GM12873 (cell line): ENCODE results near the gene ARPP21.

Experiments used
- TF ChIP-seq, protein P1 (sequence below): IDR thresholded peaks from 2 replicates; pipeline ENCODE4 v1.5.1; 2012; ENCODE audit warnings: low read depth, mild to moderate bottlenecking, moderate library complexity, low read length, control low read depth; ENCODE audit not compliant: insufficient read depth; ENCODE audit errors: missing control alignments

The ARPP21 gene

DNA sequence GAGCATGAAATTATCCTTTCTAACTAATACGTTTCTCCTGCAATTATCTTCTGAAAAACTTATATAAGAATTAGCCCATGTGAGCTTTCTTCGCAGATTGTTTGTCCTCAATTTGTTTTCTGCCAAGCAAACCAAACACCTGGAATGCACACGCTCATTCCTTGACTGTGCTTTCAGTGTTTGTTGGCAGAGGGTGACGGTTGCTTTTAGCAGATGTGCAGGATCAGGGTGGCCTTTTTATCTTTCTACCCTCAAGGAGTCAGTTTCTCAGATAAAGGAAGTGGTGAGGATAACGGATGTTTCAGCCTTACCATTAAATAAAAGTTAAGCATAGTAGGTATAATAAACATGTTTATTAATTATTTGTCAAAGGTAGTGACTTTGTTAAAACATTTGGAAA, 15.2 kb downstream of the ARPP21 start:
- TF ChIP-seq, protein P1, sequence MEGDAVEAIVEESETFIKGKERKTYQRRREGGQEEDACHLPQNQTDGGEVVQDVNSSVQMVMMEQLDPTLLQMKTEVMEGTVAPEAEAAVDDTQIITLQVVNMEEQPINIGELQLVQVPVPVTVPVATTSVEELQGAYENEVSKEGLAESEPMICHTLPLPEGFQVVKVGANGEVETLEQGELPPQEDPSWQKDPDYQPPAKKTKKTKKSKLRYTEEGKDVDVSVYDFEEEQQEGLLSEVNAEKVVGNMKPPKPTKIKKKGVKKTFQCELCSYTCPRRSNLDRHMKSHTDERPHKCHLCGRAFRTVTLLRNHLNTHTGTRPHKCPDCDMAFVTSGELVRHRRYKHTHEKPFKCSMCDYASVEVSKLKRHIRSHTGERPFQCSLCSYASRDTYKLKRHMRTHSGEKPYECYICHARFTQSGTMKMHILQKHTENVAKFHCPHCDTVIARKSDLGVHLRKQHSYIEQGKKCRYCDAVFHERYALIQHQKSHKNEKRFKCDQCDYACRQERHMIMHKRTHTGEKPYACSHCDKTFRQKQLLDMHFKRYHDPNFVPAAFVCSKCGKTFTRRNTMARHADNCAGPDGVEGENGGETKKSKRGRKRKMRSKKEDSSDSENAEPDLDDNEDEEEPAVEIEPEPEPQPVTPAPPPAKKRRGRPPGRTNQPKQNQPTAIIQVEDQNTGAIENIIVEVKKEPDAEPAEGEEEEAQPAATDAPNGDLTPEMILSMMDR = no peak

DNA sequence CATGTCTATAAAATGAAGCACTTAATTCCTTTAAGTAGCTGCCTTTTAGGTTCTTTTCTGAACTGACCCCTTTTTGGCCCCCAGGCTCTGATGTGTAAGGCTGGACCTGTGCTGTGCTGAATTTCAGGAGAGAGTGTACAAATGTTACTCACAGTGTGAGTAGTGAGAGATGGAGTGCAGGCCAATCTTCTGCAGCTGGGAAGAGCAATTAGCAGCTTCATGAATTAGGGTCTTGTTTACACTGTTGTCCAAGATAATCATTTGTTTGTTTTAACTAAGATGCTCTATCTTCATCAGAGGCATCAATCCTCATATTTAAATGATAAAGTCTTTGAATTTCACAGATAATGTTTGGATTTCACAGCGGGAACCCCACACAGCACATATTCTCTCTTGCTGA, 19.4 kb downstream of the ARPP21 start:
- TF ChIP-seq, protein P1 = no peak

DNA sequence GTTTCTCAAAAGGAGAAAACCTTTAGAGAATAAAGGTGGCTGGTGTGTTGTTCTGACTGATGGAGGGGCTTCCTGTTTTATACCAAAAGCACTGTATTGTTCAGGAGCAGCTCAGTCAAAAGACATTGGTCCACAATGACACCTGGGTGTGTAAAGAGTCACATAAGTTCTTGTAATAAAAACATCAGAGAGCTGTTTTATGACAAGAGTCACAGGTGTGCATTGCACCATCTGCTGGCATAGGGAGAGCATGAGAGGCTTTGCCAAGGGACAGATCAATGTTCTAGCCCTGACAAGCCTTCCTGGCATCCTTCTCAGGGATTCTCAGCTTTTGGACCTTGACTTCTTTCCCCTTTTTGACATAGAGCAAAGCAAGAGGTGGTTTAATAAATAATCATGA, 20.4 kb downstream of the ARPP21 start:
- TF ChIP-seq, protein P1 = peak; percentile 57

DNA sequence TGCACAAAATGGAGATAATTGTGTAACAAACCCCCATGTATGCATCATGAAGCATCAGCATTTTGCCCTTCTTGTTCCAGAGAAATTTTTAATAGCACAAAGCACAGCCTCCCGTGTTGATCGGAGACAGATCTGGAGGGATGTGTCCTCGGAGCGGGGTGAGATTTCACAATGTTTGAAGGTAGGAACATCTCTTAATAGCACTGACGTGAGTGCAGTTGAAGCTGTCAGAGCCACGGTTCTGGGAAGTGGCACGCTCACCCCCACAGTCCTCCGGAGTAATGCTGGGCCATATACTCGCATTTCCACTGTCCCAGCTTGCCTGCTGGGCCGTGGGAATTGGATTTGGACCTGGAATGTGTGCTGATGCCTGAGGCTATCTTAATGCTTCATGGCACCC, 24.1 kb downstream of the ARPP21 start:
- TF ChIP-seq, protein P1 = no peak

DNA sequence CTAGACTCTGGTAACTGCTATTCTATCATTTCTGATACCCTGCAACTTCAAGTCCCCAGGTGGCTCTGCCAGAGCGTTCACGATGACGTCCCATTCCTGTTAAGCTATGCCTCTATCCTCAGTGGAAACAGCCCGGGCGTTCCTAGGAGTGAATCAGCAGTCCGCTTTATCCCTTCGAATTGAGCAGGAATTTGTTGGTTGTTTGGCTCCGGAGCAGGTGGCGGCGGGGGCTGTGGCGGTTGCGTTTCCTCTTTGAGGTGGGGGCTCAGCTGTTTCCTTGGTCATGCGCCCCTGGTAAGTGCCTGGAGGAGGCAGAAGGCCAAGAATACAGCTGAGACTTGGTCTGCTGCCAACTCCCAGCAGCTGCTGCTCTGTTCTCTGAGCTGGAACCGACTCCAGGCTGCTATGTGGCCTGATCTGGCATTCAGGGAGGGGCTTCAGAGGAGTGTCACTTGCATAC, 25.2 kb downstream of the ARPP21 start:
- TF ChIP-seq, protein P1 = no peak

DNA sequence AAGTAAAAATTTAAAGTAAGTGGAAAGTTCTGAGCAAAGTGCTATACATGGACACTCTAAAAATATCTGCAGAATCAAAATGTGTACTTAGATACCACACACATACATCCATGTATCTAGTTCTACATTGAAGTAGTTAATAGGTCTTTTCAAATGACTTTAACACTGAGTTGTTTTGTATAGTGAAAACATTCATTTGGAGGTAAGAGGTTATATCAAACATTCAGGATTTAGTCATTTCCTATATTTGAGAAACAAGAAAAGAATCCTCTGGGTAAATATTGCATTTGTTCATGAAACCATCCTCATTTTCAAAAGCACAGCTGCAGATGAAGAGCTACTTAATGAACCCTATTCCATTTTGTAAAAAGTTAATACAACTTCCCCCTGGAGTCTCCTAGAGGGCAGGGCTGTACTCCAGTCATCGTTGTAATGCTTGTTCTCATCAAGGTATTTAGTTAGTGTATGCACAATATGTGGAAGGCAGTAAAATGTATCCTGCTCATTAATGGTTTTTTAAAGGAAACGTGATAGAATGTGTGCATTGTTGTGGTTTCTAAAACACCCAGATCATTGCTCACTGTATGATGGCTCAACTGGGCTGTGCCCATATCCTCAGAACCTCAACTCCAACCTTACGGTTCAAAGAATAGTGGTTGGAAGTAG, 26.2 kb downstream of the ARPP21 start:
- TF ChIP-seq, protein P1 = no peak

DNA sequence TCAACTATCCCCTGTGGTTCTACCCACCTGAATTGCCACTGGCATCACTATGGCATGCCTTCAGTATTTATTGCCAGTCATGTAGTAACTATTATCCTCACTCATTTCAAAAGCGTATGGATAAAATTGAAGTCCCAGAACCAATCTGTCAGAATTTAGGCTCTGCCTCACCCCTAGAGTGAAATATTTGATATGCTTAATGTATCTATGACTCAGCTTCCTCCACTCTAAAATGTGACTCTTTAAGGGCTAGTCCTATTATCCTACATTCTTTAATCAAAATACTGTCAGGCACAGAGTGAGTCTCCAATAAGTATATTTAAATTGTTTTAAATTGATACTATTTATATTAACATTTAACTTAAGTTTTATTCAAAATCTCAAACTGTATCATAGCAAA, 27.6 kb downstream of the ARPP21 start:
- TF ChIP-seq, protein P1 = no peak
